Peyer's patch (tissue), 4 donors: ENCODE data around the gene GPR62. TPM values are rescaled to one million over a fixed set of nuclear protein-coding genes. Genes with fewer than 3 reads are reported as not detected.

ENCODE experiments used
- DNase-seq, 3 donors: peaks; one replicate each; pipeline ENCODE4 v3.0.0-alpha.2; 2017 to 2019
- H3K27ac ChIP-seq, 4 donors: fragments of 200-600 bp; sonication (generic); one replicate each; pipeline ENCODE4 v1.5.1; 2016 to 2019
- H3K27me3 ChIP-seq, 2 donors: fragments of 200-600 bp; sonication (generic); one replicate each; pipeline ENCODE4 v1.5.1; 2019
- H3K36me3 ChIP-seq, 3 donors: fragments of 200-600 bp; sonication (generic); one replicate each; pipeline ENCODE4 v1.5.1; 2016 to 2019
- H3K4me1 ChIP-seq, 4 donors: fragments of 200-600 bp; sonication (generic); one replicate each; pipeline ENCODE4 v1.5.1; 2016 to 2019
- H3K4me3 ChIP-seq, 4 donors: fragments of 200-600 bp; sonication (generic); 1 replicate in 3 of 4; 2 replicates in 1 of 4; pipeline ENCODE4 v1.5.1; 2016 to 2019; ENCODE audit warnings: mild to moderate bottlenecking in 1 of 4
- H3K9me3 ChIP-seq, 4 donors: fragments of 200-600 bp; sonication (generic); one replicate each; pipeline ENCODE4 v1.5.1; 2016 to 2019; ENCODE audit warnings: mild to moderate bottlenecking in 1 of 4
- CTCF ChIP-seq, 6 experiments: fragments of 450-650 bp in 4 of 6; fragments of 200-600 bp in 2 of 6; sonication (generic) in 1 of 6; IDR thresholded peaks; one replicate each; pipeline ENCODE4 v1.5.1; 2017 to 2019; ENCODE audit warnings: antibody characterized with exemption in 6 of 6, mild to moderate bottlenecking in 3 of 6, moderate library complexity in 1 of 6
- POLR2A ChIP-seq, 2 donors: fragments of 450-650 bp; IDR thresholded peaks; one replicate each; pipeline ENCODE4 v1.5.1; 2017; ENCODE audit warnings: antibody characterized with exemption in 2 of 2, mild to moderate bottlenecking in 2 of 2, moderate library complexity in 2 of 2
- total RNA-seq, 4 donors: library from RNA; depleted of rRNA; stranded (reverse); fragments of >200 nt; gene quantifications; one replicate each; pipeline ENCODE4 v1.1.0, GENCODE V29; 2016

GPR62 gene
- total RNA-seq, 4 donors from 2014 or later: not detected

GRCh38 chr3:51982352-51982837 is 27.2 kb downstream of the GPR62 start:
- TF ChIP-seq CTCF (IDR thresholded peaks at IDR 0.05): peak; percentile 41 to 96 (median 76)
- peak; percentile 41 to 53 for TF ChIP-seq POLR2A (IDR thresholded peaks at IDR 0.05)
- peaks cover 0 to under 1% (median 0%) of the 10 kb centered on the region in 3 donors for H3K36me3 ChIP-seq
- peak; percentile 51 to 90 (median 89) for DNase-seq
- peaks cover 0 to 45% (median 12%) of the 10 kb centered on the region in 4 donors for H3K4me1 ChIP-seq
- peak overlapping the region; percentile 91 to 98 (median 94) for H3K27ac ChIP-seq
- H3K27me3 ChIP-seq: no peaks in the 10 kb centered on the region
- peak overlapping the region; percentile 60 to 68 (median 66) for H3K4me3 ChIP-seq
- H3K9me3 ChIP-seq: no peaks in the 10 kb centered on the region

GRCh38 chr3:51982838-51983577 is 27.8 kb downstream of the GPR62 start, which contains the start of gene ACY1:
Gene ACY1 (plus strand): TSS chr3:51983535. CDS start chr3:51984065, 530 bp downstream.
- peak within 1 kb of the TSS; percentile 91 to 98 (median 94) for H3K27ac ChIP-seq
- H3K36me3 ChIP-seq: peaks cover 0 to 6% (median 0%) of the 10 kb centered on the region in 3 donors
- H3K4me1 ChIP-seq: peaks cover 0 to 45% (median 12%) of the 10 kb centered on the region in 4 donors

GRCh38 chr3:51983578-51984268 is 28.5 kb downstream of the GPR62 start:
- peaks cover 0 to 13% (median 0%) of the 10 kb centered on the region in 3 donors for H3K36me3 ChIP-seq
- H3K27ac ChIP-seq: peak overlapping the region; percentile 91 to 98 (median 94)
- peak overlapping the region; percentile 60 to 68 (median 66) for H3K4me3 ChIP-seq
- no peaks in the 10 kb centered on the region for H3K27me3 ChIP-seq
- TF ChIP-seq POLR2A (IDR thresholded peaks at IDR 0.05) (peak in 1 of 2 donors; percentile 50), CTCF (IDR thresholded peaks at IDR 0.05) (no peak)
- no peaks in the 10 kb centered on the region for H3K9me3 ChIP-seq
- peaks cover 0 to 45% (median 12%) of the 10 kb centered on the region in 4 donors for H3K4me1 ChIP-seq
- no peak for DNase-seq

More at GRCh38 chr3:51982838-51983577, 27.8 kb downstream of the GPR62 start, which contains the start of gene ACY1:
- DNase-seq: peak; percentile 75 to 96 (median 94)
- Histone ChIP-seq H3K9me3 (no peaks in the 10 kb centered on the region), H3K4me3 (peak within 1 kb of the TSS; percentile 60 to 68 (median 66)), H3K27me3 (no peaks in the 10 kb centered on the region)
- TF ChIP-seq CTCF (IDR thresholded peaks at IDR 0.05) (no peak), POLR2A (IDR thresholded peaks at IDR 0.05) (peak; percentile 80 to 92)

DNA sequence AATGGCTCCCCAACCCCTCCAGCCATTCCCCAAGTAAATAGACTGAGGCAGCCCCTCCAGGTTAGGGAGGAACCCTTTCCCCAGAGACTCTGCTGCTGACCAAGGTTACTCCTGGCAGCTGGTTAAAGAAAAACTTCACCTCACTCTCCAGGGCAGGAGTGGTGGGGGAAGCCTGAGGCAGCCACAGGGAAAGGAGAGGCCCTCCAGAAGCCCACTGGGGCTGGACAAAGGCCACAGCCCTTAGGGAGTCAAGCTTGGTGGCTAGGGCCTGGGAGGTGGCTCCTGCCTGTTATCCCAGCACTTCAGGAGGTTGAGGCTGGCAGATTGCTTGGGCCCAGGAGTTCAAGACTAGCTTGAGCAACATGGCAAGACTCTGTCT is 29.1 kb downstream of the GPR62 start:
- DNase-seq: no peak
- Histone ChIP-seq H3K27ac (peak overlapping the region; percentile 91 to 98 (median 94)), H3K4me1 (peaks cover 0 to 45% (median 12%) of the 10 kb centered on the region in 4 donors), H3K27me3 (no peaks in the 10 kb centered on the region), H3K36me3 (peaks cover 0 to 18% (median 0%) of the 10 kb centered on the region in 3 donors), H3K9me3 (no peaks in the 10 kb centered on the region), H3K4me3 (peak overlapping the region in 3 of 4 donors; percentile 60 to 67 (median 65))
- TF ChIP-seq CTCF (IDR thresholded peaks at IDR 0.05) (no peak), POLR2A (IDR thresholded peaks at IDR 0.05) (no peak)

GRCh38 chr3:51985063-51985462 is 29.9 kb downstream of the GPR62 start:
- Histone ChIP-seq H3K36me3 (peaks cover 0 to 18% (median 0%) of the 10 kb centered on the region in 3 donors), H3K4me1 (peaks cover 0 to 45% (median 12%) of the 10 kb centered on the region in 4 donors), H3K27me3 (no peaks in the 10 kb centered on the region), H3K27ac (peak overlapping the region in 3 of 4 donors; percentile 88 to 98 (median 91)), H3K4me3 (peak overlapping the region in 2 of 4 donors; percentile 32 to 65), H3K9me3 (no peaks in the 10 kb centered on the region)
- TF ChIP-seq CTCF (IDR thresholded peaks at IDR 0.05) (no peak), POLR2A (IDR thresholded peaks at IDR 0.05) (no peak)
- DNase-seq: no peak
